GM10266 (cell line): ENCODE results near the gene DAND5.

Experiments used
- DNase-seq: peaks from one replicate; pipeline ENCODE4 v3.0.0; 2012; ENCODE audit errors: extremely low spot score
- TF ChIP-seq, protein P1 (sequence below): IDR thresholded peaks from 2 replicates; pipeline ENCODE4 v1.5.1; 2012; ENCODE audit warnings: mild to moderate bottlenecking, low read depth; ENCODE audit not compliant: control insufficient read depth, insufficient read depth; ENCODE audit errors: missing control alignments

Gene DAND5

DNA sequence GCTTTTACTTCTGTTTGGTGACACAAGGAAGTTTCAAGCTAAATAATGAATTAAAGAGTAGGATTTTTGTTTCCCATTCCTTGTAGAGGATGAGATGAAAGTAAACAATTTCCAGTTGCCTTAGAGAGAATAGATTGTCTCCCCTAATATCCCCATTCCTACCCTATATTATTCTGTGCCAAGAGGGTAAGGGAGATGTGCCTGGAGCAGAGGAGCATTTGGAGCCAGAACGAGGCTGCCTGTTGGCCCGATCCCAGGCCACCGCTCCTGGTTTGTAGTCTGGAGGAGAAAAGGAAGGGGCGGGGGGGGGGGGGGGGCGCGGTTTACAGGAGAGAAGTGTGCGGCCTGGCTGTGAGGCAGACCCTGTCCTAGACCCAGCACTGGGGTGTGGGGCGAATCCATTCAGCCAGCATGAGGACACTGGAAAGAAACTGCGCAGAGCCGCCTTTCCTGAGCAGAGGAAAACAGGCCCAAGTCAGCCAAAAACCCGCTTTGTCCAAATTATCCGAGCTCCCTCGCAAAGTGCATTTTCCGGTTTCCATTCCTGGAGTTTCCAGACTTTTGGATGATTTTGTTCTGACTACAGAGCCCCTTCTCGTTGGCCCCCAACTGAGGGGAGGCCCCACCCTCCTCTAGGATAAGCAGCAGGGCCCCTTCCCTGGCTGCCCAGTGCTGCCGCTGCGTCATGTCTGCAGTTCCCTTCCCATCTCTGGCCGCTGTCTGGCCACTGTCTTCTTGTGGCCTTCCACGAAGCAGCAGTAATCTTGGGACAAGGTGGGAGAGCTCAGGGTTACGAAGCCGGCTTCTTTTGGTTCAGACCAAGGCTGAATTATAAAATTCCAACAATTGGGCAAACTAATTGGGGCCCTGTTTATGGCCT is 48.9 kb downstream of the DAND5 start:
- TF ChIP-seq, protein P1, sequence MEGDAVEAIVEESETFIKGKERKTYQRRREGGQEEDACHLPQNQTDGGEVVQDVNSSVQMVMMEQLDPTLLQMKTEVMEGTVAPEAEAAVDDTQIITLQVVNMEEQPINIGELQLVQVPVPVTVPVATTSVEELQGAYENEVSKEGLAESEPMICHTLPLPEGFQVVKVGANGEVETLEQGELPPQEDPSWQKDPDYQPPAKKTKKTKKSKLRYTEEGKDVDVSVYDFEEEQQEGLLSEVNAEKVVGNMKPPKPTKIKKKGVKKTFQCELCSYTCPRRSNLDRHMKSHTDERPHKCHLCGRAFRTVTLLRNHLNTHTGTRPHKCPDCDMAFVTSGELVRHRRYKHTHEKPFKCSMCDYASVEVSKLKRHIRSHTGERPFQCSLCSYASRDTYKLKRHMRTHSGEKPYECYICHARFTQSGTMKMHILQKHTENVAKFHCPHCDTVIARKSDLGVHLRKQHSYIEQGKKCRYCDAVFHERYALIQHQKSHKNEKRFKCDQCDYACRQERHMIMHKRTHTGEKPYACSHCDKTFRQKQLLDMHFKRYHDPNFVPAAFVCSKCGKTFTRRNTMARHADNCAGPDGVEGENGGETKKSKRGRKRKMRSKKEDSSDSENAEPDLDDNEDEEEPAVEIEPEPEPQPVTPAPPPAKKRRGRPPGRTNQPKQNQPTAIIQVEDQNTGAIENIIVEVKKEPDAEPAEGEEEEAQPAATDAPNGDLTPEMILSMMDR = no peak
- DNase-seq = no peak

DNA sequence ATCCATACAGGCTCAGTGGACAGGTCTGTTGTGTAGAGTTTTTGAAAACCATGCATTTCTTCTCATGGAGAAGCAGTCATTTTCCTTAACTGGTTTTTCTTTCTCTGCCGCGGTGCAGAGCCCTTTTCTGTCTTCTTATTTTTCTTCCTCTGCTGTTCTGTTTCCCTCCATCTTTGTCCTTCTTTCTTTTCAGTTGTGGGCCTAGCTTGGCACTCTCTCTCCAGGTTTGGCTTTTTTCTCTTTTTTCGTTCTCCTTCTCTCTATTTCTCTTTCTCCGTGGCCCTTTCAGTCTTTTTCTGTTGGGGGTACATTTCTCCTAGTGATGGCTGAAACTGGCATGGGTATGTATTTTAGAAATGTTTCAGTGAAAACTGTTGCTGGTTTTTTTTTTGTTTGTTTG is 50.0 kb downstream of the DAND5 start:
- DNase-seq = no peak
- TF ChIP-seq, protein P1 = no peak

DNA sequence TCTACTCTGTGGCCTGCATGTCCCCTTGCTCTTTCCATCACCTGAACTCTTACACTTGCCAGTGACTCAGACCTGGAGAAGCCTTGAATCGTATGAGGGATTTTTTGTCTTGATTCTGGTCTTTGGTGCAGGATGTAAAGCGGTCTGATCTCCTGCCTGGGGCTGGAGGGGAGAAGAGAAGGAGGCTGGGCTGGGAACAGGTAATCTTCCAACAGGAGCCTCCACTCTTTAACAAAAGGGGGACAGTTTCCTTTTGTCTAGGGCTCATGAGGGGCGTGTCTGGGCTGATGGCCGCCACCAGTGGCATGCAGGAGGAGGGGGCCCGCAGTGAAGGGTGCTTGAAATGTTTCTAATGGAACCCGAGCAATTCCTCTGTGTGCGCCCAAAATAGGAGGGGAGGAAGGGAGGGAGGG is 50.6 kb downstream of the DAND5 start:
- TF ChIP-seq, protein P1 = no peak
- no peak for DNase-seq

DNA sequence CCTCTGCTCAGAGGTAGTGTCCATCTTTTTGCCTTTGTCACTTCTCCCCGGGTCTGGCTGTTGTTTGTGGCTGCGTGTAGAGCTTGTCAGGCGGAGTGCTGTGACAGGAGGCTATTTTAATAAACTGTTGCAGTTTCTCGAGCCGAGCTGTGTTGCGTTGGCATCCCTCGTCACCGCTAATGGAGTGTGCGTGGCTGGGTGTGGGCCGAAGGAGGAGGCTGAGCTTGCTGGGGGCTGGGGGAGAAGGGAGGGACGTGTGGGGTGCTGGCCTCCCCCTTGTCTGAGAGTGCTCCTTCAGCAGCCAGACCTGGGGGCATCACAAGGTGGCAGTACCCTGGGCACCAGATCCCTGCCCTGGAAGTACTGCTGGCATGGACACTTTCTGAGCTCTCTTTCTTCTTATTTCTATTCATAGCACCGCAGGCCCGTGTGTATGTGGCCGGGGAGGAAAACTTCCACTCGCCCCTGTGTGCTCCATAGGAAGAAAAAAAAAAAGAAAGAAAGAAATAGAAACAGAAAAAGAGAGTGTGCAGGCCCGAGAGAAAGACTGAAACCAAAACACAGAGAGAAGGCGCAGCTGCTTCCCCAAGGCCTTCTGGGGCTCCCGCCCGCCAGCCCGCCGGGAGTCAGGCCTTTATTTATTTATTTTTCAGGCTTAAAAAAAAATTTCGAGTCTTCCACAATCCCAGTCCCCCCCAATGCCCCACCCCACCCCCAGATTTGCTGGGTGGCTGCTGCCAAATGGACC is 52.9 kb downstream of the DAND5 start:
- TF ChIP-seq, protein P1 = no peak
- peak; percentile 77 for DNase-seq

DNA sequence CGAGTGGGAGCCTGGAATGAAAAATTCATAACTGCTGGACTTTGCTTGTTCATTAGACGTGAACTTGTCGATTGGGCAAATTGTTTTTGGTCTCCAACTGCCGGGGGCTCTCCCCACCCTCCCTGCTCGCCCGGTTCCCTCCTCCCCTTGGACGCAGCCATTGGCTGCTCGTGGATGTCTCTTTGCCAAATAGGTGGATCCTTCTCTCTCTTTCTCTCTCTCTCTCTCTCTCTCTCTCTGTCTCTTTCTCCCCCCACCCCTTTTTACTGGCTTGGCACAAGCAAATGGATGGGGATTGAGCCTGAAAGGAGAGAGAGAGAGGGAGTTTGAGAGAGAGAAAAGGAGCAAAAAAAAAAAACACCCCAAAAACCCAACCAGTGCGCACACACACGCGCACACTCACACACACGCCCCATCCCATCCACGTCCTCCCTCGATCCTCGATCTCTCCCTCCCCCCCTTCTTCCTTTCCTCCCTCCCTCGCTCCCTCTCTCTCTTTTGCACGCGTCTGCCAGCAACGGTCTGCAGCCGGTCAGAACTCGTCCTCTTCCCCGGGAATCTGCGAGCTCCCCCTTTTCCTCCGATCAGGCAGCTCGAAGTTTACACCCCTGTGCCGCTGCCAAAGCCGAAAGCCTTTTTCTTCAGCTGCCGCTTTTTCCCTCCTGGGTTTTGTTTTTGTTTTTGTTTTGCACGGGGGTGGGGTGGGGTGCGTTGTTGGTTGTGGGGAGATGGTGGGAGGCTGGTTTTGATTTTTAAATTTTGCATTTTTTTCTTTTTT is 53.7 kb downstream of the DAND5 start:
- TF ChIP-seq, protein P1 = no peak

DNA sequence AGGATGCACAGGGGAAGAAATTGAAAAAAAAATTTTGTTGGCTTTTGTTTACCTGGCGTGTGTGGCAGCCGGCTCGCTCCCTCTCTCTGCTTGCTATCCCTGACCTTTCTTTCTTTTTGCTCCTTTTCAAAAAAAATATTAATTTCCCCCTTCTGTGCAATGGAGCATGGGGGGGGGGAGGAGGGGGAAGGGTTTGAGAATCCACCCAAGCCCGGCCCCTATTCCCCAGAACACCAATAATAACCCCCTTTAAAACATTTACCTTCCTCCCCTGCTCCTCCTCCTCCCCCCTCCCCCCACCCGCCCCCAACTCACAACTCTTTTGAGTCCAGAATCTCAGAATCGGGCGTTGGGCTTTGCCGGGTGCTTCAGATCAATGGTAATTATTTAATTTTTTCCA is 54.3 kb downstream of the DAND5 start:
- TF ChIP-seq, protein P1 = no peak
- no peak for DNase-seq

More for the DNA sequence above, 53.7 kb downstream of the DAND5 start:
- peak; percentile 76 for DNase-seq
